HEK293 (cell line): ENCODE results near the gene SLC38A10.

ENCODE experiments used
- CTCF ChIA-PET: fragments of 350-600 bp; formaldehyde crosslinking; extraction: SDS; loops from one replicate; lab custom pipeline; 2021; ENCODE audit warnings: antibody characterized with exemption; lab: Yijun Ruan, JAX
- POLR2A ChIA-PET: fragments of 300-600 bp; formaldehyde crosslinking; extraction: SDS; loops from one replicate; lab custom pipeline; 2020; ENCODE audit warnings: antibody characterized with exemption, inconsistent platforms; lab: Yijun Ruan, JAX
- H3K27ac ChIP-seq: fragments of 200-500 bp; sonication (Bioruptor generic); 2 replicates; pipeline ENCODE4 v1.5.1; 2014; ENCODE audit warnings: low read depth, low read length, control low read depth, inconsistent platforms; ENCODE audit errors: extremely low read depth
- H3K36me3 ChIP-seq, 2 experiments: fragments of 200-500 bp in 1 of 2; sonication (Bioruptor generic) in 1 of 2; 1 replicate in 1 of 2; 2 replicates in 1 of 2; pipeline ENCODE4 v1.5.1; 2014 to 2017; ENCODE audit warnings: inconsistent platforms in 2 of 2, low read length in 2 of 2; ENCODE audit not compliant: control insufficient read depth in 2 of 2, insufficient read depth in 1 of 2
- H3K4me1 ChIP-seq: fragments of 200-500 bp; sonication (Bioruptor generic); 2 replicates; pipeline ENCODE4 v1.5.1; 2014; ENCODE audit warnings: mild to moderate bottlenecking, low read length, inconsistent platforms; ENCODE audit not compliant: control insufficient read depth, insufficient read depth
- H3K4me3 ChIP-seq: 2 replicates; pipeline ENCODE4 v1.5.1; 2011; ENCODE audit warnings: low read depth, mild to moderate bottlenecking, control low read depth, low read length, moderate library complexity
- H3K9me3 ChIP-seq: fragments of 200-500 bp; sonication (Bioruptor generic); 2 replicates; pipeline ENCODE4 v1.5.1; 2014; ENCODE audit warnings: low read depth, low read length, inconsistent platforms; ENCODE audit not compliant: control insufficient read depth, insufficient read depth
- GLI2 ChIP-seq: fragments of 450-650 bp; formaldehyde crosslinking; IDR thresholded peaks from 2 replicates; pipeline ENCODE4; 2017; ENCODE audit warnings: missing biosample characterization, missing genetic modification characterization, low read depth, borderline replicate concordance
- HOXD13 ChIP-seq: sonication (generic); formaldehyde crosslinking; IDR thresholded peaks from 2 replicates; pipeline ENCODE4 v1.8.0; 2022; ENCODE audit warnings: missing genetic modification reagents, borderline replicate concordance
- KLF1 ChIP-seq: fragments of 450-650 bp; formaldehyde crosslinking; IDR thresholded peaks from 2 replicates; pipeline ENCODE4 v1.5.1; 2016; ENCODE audit warnings: missing biosample characterization, missing genetic modification characterization
- OSR2 ChIP-seq: fragments of 450-650 bp; formaldehyde crosslinking; IDR thresholded peaks from 2 replicates; pipeline ENCODE4 v1.5.1; 2016; ENCODE audit warnings: missing biosample characterization, missing genetic modification characterization
- SP2 ChIP-seq: fragments of 450-650 bp; formaldehyde crosslinking; IDR thresholded peaks from 2 replicates; pipeline ENCODE4 v1.5.1; 2016; ENCODE audit warnings: missing biosample characterization, missing genetic modification characterization
- WT1 ChIP-seq: fragments of 450-650 bp; formaldehyde crosslinking; IDR thresholded peaks from 2 replicates; pipeline ENCODE4 v1.5.1; 2016; ENCODE audit warnings: missing biosample characterization, missing genetic modification characterization
- ZNF16 ChIP-seq: fragments of 450-650 bp; formaldehyde crosslinking; IDR thresholded peaks from 2 replicates; pipeline ENCODE4 v1.5.1; 2016; ENCODE audit warnings: low read depth, missing biosample characterization, missing genetic modification characterization
- ZNF2 ChIP-seq: fragments of 450-650 bp; formaldehyde crosslinking; IDR thresholded peaks from 2 replicates; pipeline ENCODE4 v1.5.1; 2016; ENCODE audit warnings: missing biosample characterization, missing genetic modification characterization
- ZNF274 ChIP-seq, 2 experiments: fragments of 200-500 bp in 1 of 2; fragments of 450-650 bp in 1 of 2; sonication (Bioruptor generic) in 1 of 2; formaldehyde crosslinking in 1 of 2; IDR thresholded peaks; 2 replicates each; pipeline versions ENCODE4 v1.5.1 to v1.6.1; 2014 to 2016; ENCODE audit warnings: borderline replicate concordance in 1 of 2, inconsistent platforms in 1 of 2, low read length in 1 of 2, missing biosample characterization in 1 of 2, missing genetic modification characterization in 1 of 2
- ZNF311 ChIP-seq: fragments of 450-650 bp; formaldehyde crosslinking; IDR thresholded peaks from 2 replicates; pipeline ENCODE4 v1.5.1; 2017; ENCODE audit warnings: missing biosample characterization, missing genetic modification characterization, borderline replicate concordance
- ZNF37A ChIP-seq: fragments of 450-650 bp; IDR thresholded peaks from 2 replicates; pipeline ENCODE4 v1.5.1; 2018; ENCODE audit warnings: missing biosample characterization, missing genetic modification characterization
- ZNF391 ChIP-seq: fragments of 450-650 bp; formaldehyde crosslinking; IDR thresholded peaks from 2 replicates; pipeline ENCODE4 v1.5.1; 2016; ENCODE audit warnings: low read depth, missing biosample characterization, missing genetic modification characterization, borderline replicate concordance
- ZNF558 ChIP-seq: fragments of 450-650 bp; formaldehyde crosslinking; IDR thresholded peaks from 2 replicates; pipeline ENCODE4 v1.5.1; 2016; ENCODE audit warnings: missing biosample characterization, missing genetic modification characterization
- ZNF571 ChIP-seq: fragments of 450-650 bp; formaldehyde crosslinking; IDR thresholded peaks from 2 replicates; pipeline ENCODE4 v1.5.0; 2017; ENCODE audit warnings: missing biosample characterization, missing genetic modification characterization
- ZNF596 ChIP-seq: fragments of 450-650 bp; IDR thresholded peaks from 2 replicates; pipeline ENCODE4 v1.5.0; 2018; ENCODE audit warnings: missing biosample characterization, mild to moderate bottlenecking, missing genetic modification characterization, moderate library complexity
- ZNF626 ChIP-seq: fragments of 450-650 bp; sonication (Bioruptor Pico); formaldehyde crosslinking; IDR thresholded peaks from 2 replicates; pipeline ENCODE4 v1.5.1; 2018; ENCODE audit warnings: missing biosample characterization, missing genetic modification characterization, inconsistent platforms
- ZNF658 ChIP-seq: fragments of 450-650 bp; formaldehyde crosslinking; IDR thresholded peaks from 2 replicates; pipeline ENCODE4; 2016; ENCODE audit warnings: missing biosample characterization, missing genetic modification characterization
- ZSCAN16 ChIP-seq: fragments of 450-650 bp; formaldehyde crosslinking; IDR thresholded peaks from 2 replicates; pipeline ENCODE4 v1.5.1; 2016; ENCODE audit warnings: missing biosample characterization, missing genetic modification characterization
- TF ChIP-seq, protein P1 (sequence below): fragments of 450-650 bp; formaldehyde crosslinking; IDR thresholded peaks from 2 replicates; pipeline ENCODE4 v1.5.1; 2017; ENCODE audit warnings: missing biosample characterization, missing genetic modification characterization
- TF ChIP-seq, protein P2 (sequence below): fragments of 450-650 bp; formaldehyde crosslinking; IDR thresholded peaks from 2 replicates; pipeline ENCODE4 v1.5.1; 2017; ENCODE audit warnings: missing biosample characterization, mild to moderate bottlenecking, missing genetic modification characterization, moderate library complexity
- TF ChIP-seq, protein P3 (sequence below): fragments of 450-650 bp; formaldehyde crosslinking; optimal IDR thresholded peaks from 2 replicates; pipeline ENCODE3; 2016; ENCODE audit warnings: missing biosample characterization, mild to moderate bottlenecking, missing genetic modification characterization
- TF ChIP-seq, protein P4 (sequence below): fragments of 450-650 bp; formaldehyde crosslinking; IDR thresholded peaks from 2 replicates; pipeline ENCODE4 v1.5.1; 2016; ENCODE audit warnings: missing biosample characterization, missing genetic modification characterization
- TF ChIP-seq, protein P5 (sequence below): fragments of 450-650 bp; IDR thresholded peaks from 2 replicates; pipeline ENCODE4 v1.5.1; 2018; ENCODE audit warnings: missing biosample characterization, missing genetic modification characterization

Gene SLC38A10

DNA sequence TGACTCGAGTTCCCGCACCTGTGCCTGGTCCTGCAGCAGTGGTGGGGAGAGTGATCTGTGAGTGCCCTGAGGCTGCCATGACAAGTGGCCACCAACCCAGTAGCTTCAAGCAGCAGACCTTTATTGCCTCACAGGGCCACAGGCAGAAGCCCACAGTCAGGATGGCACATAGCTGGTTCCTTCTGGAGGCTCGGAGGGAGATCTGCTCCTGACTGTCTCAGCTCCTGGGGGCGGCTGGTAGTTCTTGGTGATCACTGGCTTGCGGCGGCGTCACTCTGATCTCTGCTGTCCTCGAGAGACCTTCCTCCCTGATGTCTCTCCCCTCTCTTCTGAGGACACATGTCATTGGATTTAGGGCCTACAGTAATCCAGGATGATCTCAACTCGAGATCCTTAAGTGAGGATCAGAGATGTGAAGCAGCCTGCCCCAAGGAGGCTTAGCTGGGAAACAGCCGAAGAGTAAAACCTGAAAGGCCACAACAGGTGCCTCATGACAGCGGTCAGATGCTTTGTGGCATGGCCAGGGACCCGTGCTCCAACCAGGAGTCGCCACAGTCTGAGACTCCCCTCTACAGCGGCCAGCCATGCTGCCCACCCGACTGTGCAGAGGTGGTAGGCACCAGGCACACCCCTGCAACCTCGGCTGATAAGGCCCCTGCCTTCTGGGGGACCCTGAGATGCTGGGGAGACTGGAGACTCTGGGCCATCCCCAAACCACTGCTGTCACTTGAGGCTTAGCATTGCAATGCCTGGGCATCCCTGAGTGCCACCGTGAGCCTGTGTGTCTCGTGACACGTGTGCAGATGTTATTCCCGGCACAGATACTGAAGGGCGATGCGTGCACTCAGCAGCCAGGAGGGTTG is 30.0 kb upstream of the SLC38A10 start (continued):
- TF ChIP-seq ZNF391 (tag by site-specific recombination) (no peak), ZSCAN16 (tag by site-specific recombination) (no peak), HOXD13 (CRISPR knock-in tag) (no peak), KLF1 (tag by site-specific recombination) (no peak), ZNF658 (no peak)
- TF ChIP-seq, protein P1, sequence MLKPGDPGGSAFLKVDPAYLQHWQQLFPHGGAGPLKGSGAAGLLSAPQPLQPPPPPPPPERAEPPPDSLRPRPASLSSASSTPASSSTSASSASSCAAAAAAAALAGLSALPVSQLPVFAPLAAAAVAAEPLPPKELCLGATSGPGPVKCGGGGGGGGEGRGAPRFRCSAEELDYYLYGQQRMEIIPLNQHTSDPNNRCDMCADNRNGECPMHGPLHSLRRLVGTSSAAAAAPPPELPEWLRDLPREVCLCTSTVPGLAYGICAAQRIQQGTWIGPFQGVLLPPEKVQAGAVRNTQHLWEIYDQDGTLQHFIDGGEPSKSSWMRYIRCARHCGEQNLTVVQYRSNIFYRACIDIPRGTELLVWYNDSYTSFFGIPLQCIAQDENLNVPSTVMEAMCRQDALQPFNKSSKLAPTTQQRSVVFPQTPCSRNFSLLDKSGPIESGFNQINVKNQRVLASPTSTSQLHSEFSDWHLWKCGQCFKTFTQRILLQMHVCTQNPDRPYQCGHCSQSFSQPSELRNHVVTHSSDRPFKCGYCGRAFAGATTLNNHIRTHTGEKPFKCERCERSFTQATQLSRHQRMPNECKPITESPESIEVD (tag by site-specific recombination): no peak
- TF ChIP-seq, protein P2, sequence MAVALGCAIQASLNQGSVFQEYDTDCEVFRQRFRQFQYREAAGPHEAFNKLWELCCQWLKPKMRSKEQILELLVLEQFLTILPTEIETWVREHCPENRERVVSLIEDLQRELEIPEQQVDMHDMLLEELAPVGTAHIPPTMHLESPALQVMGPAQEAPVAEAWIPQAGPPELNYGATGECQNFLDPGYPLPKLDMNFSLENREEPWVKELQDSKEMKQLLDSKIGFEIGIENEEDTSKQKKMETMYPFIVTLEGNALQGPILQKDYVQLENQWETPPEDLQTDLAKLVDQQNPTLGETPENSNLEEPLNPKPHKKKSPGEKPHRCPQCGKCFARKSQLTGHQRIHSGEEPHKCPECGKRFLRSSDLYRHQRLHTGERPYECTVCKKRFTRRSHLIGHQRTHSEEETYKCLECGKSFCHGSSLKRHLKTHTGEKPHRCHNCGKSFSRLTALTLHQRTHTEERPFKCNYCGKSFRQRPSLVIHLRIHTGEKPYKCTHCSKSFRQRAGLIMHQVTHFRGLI (tag by site-specific recombination): no peak

DNA sequence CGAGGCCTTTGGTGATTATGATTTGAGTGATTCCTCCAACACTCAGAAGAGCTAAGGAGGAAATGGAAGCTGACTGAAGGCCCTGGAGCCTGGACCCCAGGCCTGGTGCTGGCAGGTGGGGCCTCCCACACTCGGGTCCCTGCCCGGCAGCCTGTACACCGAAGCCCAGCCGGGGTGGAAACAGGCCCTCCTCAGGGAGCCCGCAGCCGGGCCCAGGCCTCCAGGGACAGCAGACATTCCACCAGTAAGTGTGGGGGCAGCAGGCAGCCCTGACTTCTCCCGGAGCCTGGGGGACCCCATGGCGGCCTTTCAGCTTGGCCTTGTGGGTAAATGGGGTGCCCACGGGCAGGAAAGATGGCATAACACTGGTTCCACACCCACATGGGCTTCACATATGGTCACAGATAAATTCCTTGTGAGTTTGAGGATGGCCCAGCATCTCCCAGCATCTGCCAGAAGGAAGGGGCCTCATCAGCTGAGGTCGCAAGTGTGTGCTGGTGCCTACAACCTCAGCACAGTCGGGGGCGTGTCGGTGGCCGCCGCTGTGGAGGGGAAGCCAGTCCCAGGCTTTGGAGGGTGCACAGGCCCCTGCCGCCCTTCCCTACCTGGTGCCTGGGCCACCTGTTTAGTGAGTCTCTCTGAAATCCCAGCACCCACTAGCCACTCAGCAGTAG is 29.2 kb upstream of the SLC38A10 start:
- peaks cover 9% of the 10 kb centered on the region for H3K4me1 ChIP-seq
- CTCF ChIA-PET: interaction anchor here (0.7 to 1.8 kb wide), 3 partner anchors 10 to 32 kb away, joined by 3 to 5 read pairs (median 3); no protein-coding TSS in a partner anchor
- POLR2A ChIA-PET: interaction anchor here (1.6 kb wide), 1 partner anchor 71 kb away, joined by 3 read pairs; the partner anchor contains the start of gene BAHCC1
- no peaks in the 10 kb centered on the region for H3K36me3 ChIP-seq
- no peak for TF ChIP-seq WT1 (tag by site-specific recombination)
- TF ChIP-seq, protein P3, sequence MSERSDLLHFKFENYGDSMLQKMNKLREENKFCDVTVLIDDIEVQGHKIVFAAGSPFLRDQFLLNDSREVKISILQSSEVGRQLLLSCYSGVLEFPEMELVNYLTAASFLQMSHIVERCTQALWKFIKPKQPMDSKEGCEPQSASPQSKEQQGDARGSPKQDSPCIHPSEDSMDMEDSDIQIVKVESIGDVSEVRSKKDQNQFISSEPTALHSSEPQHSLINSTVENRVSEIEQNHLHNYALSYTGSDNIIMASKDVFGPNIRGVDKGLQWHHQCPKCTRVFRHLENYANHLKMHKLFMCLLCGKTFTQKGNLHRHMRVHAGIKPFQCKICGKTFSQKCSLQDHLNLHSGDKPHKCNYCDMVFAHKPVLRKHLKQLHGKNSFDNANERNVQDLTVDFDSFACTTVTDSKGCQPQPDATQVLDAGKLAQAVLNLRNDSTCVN (tag by site-specific recombination): no peak
- no peak for TF ChIP-seq ZNF626 (tag by site-specific recombination)
- TF ChIP-seq SP2 (tag by site-specific recombination): no peak
- no peak for TF ChIP-seq GLI2 (tag by site-specific recombination)
- TF ChIP-seq ZNF274 (IDR thresholded peaks at IDR 0.05; ENCODE audit: low read length): no peak
- no peak for TF ChIP-seq ZNF274 (tag by site-specific recombination; IDR thresholded peaks at IDR 0.05; ENCODE audit: borderline replicate concordance)
- TF ChIP-seq ZNF596: no peak
- TF ChIP-seq OSR2 (tag by site-specific recombination): no peak
- TF ChIP-seq, protein P4, sequence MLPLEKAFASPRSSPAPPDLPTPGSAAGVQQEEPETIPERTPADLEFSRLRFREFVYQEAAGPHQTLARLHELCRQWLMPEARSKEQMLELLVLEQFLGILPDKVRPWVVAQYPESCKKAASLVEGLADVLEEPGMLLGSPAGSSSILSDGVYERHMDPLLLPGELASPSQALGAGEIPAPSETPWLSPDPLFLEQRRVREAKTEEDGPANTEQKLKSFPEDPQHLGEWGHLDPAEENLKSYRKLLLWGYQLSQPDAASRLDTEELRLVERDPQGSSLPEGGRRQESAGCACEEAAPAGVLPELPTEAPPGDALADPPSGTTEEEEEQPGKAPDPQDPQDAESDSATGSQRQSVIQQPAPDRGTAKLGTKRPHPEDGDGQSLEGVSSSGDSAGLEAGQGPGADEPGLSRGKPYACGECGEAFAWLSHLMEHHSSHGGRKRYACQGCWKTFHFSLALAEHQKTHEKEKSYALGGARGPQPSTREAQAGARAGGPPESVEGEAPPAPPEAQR: no peak
- no peak for TF ChIP-seq ZNF311 (tag by site-specific recombination)
- TF ChIP-seq, protein P1 (tag by site-specific recombination): no peak
- TF ChIP-seq ZNF558: no peak
- no peak for TF ChIP-seq ZNF571
- no peak for TF ChIP-seq ZNF2
- TF ChIP-seq ZNF16 (tag by site-specific recombination): no peak
- no peak for TF ChIP-seq ZNF37A (tag by site-specific recombination)
- TF ChIP-seq, protein P5, sequence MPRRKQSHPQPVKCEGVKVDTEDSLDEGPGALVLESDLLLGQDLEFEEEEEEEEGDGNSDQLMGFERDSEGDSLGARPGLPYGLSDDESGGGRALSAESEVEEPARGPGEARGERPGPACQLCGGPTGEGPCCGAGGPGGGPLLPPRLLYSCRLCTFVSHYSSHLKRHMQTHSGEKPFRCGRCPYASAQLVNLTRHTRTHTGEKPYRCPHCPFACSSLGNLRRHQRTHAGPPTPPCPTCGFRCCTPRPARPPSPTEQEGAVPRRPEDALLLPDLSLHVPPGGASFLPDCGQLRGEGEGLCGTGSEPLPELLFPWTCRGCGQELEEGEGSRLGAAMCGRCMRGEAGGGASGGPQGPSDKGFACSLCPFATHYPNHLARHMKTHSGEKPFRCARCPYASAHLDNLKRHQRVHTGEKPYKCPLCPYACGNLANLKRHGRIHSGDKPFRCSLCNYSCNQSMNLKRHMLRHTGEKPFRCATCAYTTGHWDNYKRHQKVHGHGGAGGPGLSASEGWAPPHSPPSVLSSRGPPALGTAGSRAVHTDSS (tag by site-specific recombination): no peak
- TF ChIP-seq, all 188 proteins: peak for 0
- Histone ChIP-seq H3K9me3 (no peaks in the 10 kb centered on the region), H3K27ac (no peak overlapping the region), H3K4me3 (no peak overlapping the region)
